H9 (cell line): ENCODE measurements around the gene DEUP1. TPM values are rescaled to one million over a fixed set of nuclear protein-coding genes. Genes with fewer than 3 reads are reported as not detected.

ENCODE experiments used
- DNase-seq: peaks from one replicate; pipeline ENCODE4 v3.0.0-alpha.2; 2017
- H2AFZ ChIP-seq: one replicate; pipeline ENCODE4 v1.6.1; 2013; ENCODE audit warnings: mild to moderate bottlenecking, low read length, control low read depth, moderate library complexity
- H2AK5ac ChIP-seq: 2 replicates; pipeline ENCODE4 v1.6.1; 2013; ENCODE audit warnings: low read length, control low read depth, mixed read lengths; ENCODE audit not compliant: insufficient read length
- H2BK120ac ChIP-seq: one replicate; pipeline ENCODE4 v1.6.1; 2013; ENCODE audit warnings: low read depth, mild to moderate bottlenecking, low read length, control low read depth, inconsistent platforms; ENCODE audit not compliant: poor library complexity, severe bottlenecking
- H2BK12ac ChIP-seq: 2 replicates; pipeline ENCODE4 v1.6.1; 2013; ENCODE audit warnings: low read length, control low read depth, mixed read lengths, low read depth; ENCODE audit not compliant: insufficient read length
- H2BK15ac ChIP-seq: 2 replicates; pipeline ENCODE4 v1.6.1; 2013; ENCODE audit warnings: low read depth, low read length, control low read depth
- H2BK20ac ChIP-seq: one replicate; pipeline ENCODE4 v1.6.1; 2013; ENCODE audit warnings: low read depth, mild to moderate bottlenecking, low read length, control low read depth, inconsistent platforms; ENCODE audit not compliant: poor library complexity, severe bottlenecking
- H2BK5ac ChIP-seq: 2 replicates; pipeline ENCODE4 v1.6.1; 2013; ENCODE audit warnings: low read length, control low read depth, mixed read lengths; ENCODE audit not compliant: insufficient read length
- H3K14ac ChIP-seq: 2 replicates; pipeline ENCODE4 v1.6.1; 2013; ENCODE audit warnings: low read length, control low read depth; ENCODE audit not compliant: insufficient read depth
- H3K18ac ChIP-seq: 2 replicates; pipeline ENCODE4 v1.6.1; 2013; ENCODE audit warnings: low read depth, mild to moderate bottlenecking, mixed read lengths, low read length, control low read depth; ENCODE audit not compliant: insufficient read length
- H3K23ac ChIP-seq: 2 replicates; pipeline ENCODE4 v1.6.1; 2013; ENCODE audit warnings: low read length, control low read depth, mixed read lengths, low read depth; ENCODE audit not compliant: insufficient read length
- H3K23me2 ChIP-seq: 2 replicates; pipeline ENCODE4 v1.6.1; 2013; ENCODE audit warnings: low read depth, mild to moderate bottlenecking, mixed read lengths, low read length, control low read depth; ENCODE audit not compliant: insufficient read length, poor library complexity, severe bottlenecking
- H3K27ac ChIP-seq: 2 replicates; pipeline ENCODE4 v1.5.1; 2013; ENCODE audit warnings: low read length, control low read depth, mixed read lengths, low read depth; ENCODE audit not compliant: insufficient read length
- H3K27me3 ChIP-seq: 2 replicates; pipeline ENCODE4 v1.6.1; 2013; ENCODE audit warnings: low read length, control low read depth, inconsistent platforms; ENCODE audit not compliant: insufficient read depth
- H3K4ac ChIP-seq: 2 replicates; pipeline ENCODE4 v1.6.1; 2013; ENCODE audit warnings: low read depth, mild to moderate bottlenecking, control low read depth, inconsistent platforms, low read length, moderate library complexity
- H3K4me1 ChIP-seq: 2 replicates; pipeline ENCODE4 v1.6.1; 2013; ENCODE audit warnings: low read length, control low read depth, inconsistent platforms; ENCODE audit not compliant: insufficient read depth
- H3K4me2 ChIP-seq: 2 replicates; pipeline ENCODE4 v1.6.1; 2013; ENCODE audit warnings: low read length, control low read depth, mixed read lengths; ENCODE audit not compliant: insufficient read length, insufficient read depth
- H3K56ac ChIP-seq: 2 replicates; pipeline ENCODE4 v1.6.1; 2013; ENCODE audit warnings: low read depth, mild to moderate bottlenecking, mixed read lengths, low read length, control low read depth; ENCODE audit not compliant: insufficient read length
- H3K79me1 ChIP-seq: 2 replicates; pipeline ENCODE4 v1.6.1; 2013; ENCODE audit warnings: low read depth, mild to moderate bottlenecking, moderate library complexity, low read length, control low read depth, inconsistent platforms; ENCODE audit not compliant: insufficient read depth, poor library complexity, severe bottlenecking
- H3K79me2 ChIP-seq: 2 replicates; pipeline ENCODE4 v1.6.1; 2013; ENCODE audit warnings: low read length, control low read depth, inconsistent platforms; ENCODE audit not compliant: insufficient read depth
- H3K9ac ChIP-seq: 2 replicates; pipeline ENCODE4 v1.6.1; 2013; ENCODE audit warnings: low read length, control low read depth, mixed read lengths; ENCODE audit not compliant: insufficient read length; ENCODE audit errors: extremely low read depth
- H3K9me3 ChIP-seq: one replicate; pipeline ENCODE4 v1.6.1; 2013; ENCODE audit warnings: low read depth, low read length, inconsistent platforms; ENCODE audit not compliant: control insufficient read depth
- H3T11ph ChIP-seq: one replicate; pipeline ENCODE4 v1.6.1; 2013; ENCODE audit warnings: mild to moderate bottlenecking, low read length, control low read depth, inconsistent platforms
- H4K20me1 ChIP-seq: one replicate; pipeline ENCODE4 v1.6.1; 2013; ENCODE audit not compliant: control insufficient read depth, insufficient read length, insufficient read depth
- H4K5ac ChIP-seq: 2 replicates; pipeline ENCODE4 v1.6.1; 2013; ENCODE audit warnings: low read depth, mild to moderate bottlenecking, mixed read lengths, low read length, control low read depth; ENCODE audit not compliant: insufficient read length
- H4K8ac ChIP-seq: replicated peaks from 2 replicates; pipeline ENCODE4 v1.6.1; 2013; ENCODE audit warnings: low read length, control low read depth, mixed read lengths, low read depth; ENCODE audit not compliant: insufficient read length
- H4K91ac ChIP-seq: 2 replicates; pipeline ENCODE4 v1.6.1; 2013; ENCODE audit warnings: low read depth, mild to moderate bottlenecking, moderate library complexity, mixed read lengths, low read length, control low read depth; ENCODE audit not compliant: insufficient read length
- H3K27ac Mint-ChIP-seq, 3 experiments: 2 replicates in 2 of 3; 3 replicates in 1 of 3; pipeline ENCODE4 v1.8.0; 2020 to 2021; ENCODE audit warnings: mixed read lengths in 3 of 3, mild to moderate bottlenecking in 1 of 3, moderate library complexity in 1 of 3
- H3K27me3 Mint-ChIP-seq: 2 replicates; pipeline ENCODE4 v1.8.0; 2021; ENCODE audit warnings: low read depth, mild to moderate bottlenecking, moderate library complexity, mixed read lengths
- H3K36me3 Mint-ChIP-seq, 3 experiments: 2 replicates in 2 of 3; 3 replicates in 1 of 3; pipeline ENCODE4 v1.8.0; 2020 to 2021; ENCODE audit warnings: low read depth in 3 of 3, mixed read lengths in 3 of 3; ENCODE audit not compliant: insufficient read depth in 1 of 3
- H3K4me1 Mint-ChIP-seq, 2 experiments: 2 replicates each; pipeline ENCODE4 v1.8.0; 2020; ENCODE audit warnings: mixed read lengths in 2 of 2
- H3K4me3 Mint-ChIP-seq, 2 experiments: 2 replicates in 1 of 2; 3 replicates in 1 of 2; pipeline ENCODE4 v1.8.0; 2020 to 2021; ENCODE audit warnings: mild to moderate bottlenecking in 2 of 2, mixed read lengths in 2 of 2, moderate library complexity in 1 of 2
- H3K9me3 Mint-ChIP-seq, 2 experiments: 2 replicates in 1 of 2; 3 replicates in 1 of 2; pipeline ENCODE4 v1.8.0; 2020; ENCODE audit warnings: mild to moderate bottlenecking in 2 of 2, mixed read lengths in 2 of 2, moderate library complexity in 1 of 2
- WGBS: extraction: QIAGEN DNeasy Blood & Tissue Kit; methylation state at CpG from one replicate; pipeline ENCODE4 v1.1.7; 2013; ENCODE audit warnings: missing lambda C conversion rate, low lambda C conversion rate, mixed read lengths; ENCODE audit not compliant: insufficient read length; ENCODE audit errors: extremely low coverage; 5-methylcytosine and 5-hydroxymethylcytosine counted together
- total RNA-seq: library from RNA; stranded (reverse); gene quantifications from 2 replicates; pipeline ENCODE4 v1.2.1, GENCODE V29; 2021
- TF ChIP-seq, protein P1 (sequence below): fragments of 200-600 bp; sonication (generic); conservative IDR thresholded peaks from 3 replicates; pipeline ENCODE4 v1.8.0; 2021; ENCODE audit warnings: antibody characterized with exemption, mild to moderate bottlenecking

The DEUP1 gene
- total RNA-seq, 1 experiment from 2014 or later, result 0.22 TPM

DNA sequence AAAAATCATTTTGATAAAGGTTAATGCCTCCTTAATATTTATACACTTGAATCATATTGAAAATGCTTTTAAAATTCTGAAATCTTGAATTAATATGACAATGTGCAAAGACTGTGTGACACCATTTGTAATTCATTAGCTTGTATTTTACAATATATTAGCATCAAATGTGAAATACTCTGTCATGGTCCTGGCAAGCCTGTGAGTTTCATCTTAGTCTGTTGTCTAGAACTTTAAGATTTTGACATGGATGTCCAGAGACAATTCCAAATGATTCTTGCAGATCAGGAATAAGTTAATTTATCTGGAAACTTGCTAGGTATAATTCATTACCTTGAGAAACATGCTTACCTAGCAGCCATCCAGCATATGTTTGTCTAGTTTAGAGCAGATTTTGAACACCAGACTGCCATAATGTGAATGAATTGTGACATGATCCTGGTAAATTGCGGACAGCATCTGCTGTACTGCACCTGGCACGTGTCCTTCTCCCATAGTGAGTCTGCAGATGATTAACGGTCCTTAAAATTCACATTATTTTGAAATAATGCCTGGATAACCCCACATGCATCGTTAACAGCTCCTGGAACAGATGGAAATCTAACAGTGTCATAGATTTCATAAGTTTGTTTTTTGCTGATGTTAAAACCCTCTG is 34.5 kb upstream of the DEUP1 start:
- Mint-ChIP-seq H3K9me3 (no peaks in the 10 kb centered on the region), H3K36me3 (no peaks in the 10 kb centered on the region), H3K4me3 (no peak overlapping the region), H3K27ac (no peak overlapping the region), H3K4me1 (peaks cover 10 to 14% of the 10 kb centered on the region in 2 experiments), H3K27me3 (no peaks in the 10 kb centered on the region)
- DNase-seq, result no peak
- Histone ChIP-seq H3K14ac (no peak overlapping the region), H3K9ac (no peak overlapping the region), H3K56ac (no peak overlapping the region), H3K79me2 (no peaks in the 10 kb centered on the region), H2AK5ac (no peak overlapping the region), H2BK15ac (no peak overlapping the region), H3K4me1 (no peaks in the 10 kb centered on the region), H2BK12ac (no peak overlapping the region), H2BK20ac (no peak overlapping the region), H3K9me3 (no peaks in the 10 kb centered on the region), H3K23ac (no peak overlapping the region), H3K4ac (no peak overlapping the region), H4K20me1 (no peaks in the 10 kb centered on the region), H3K18ac (no peak overlapping the region), H4K8ac (no peak overlapping the region), H2BK120ac (no peak overlapping the region), H4K5ac (no peak overlapping the region), H4K91ac (no peak overlapping the region), H3K23me2 (no peaks in the 10 kb centered on the region), H2AFZ (no peak overlapping the region), H3K79me1 (no peaks in the 10 kb centered on the region), H3T11ph (no peak overlapping the region), H3K4me2 (no peak overlapping the region), H2BK5ac (no peak overlapping the region), H3K27me3 (no peaks in the 10 kb centered on the region), H3K27ac (no peak overlapping the region)
- TF ChIP-seq, protein P1, sequence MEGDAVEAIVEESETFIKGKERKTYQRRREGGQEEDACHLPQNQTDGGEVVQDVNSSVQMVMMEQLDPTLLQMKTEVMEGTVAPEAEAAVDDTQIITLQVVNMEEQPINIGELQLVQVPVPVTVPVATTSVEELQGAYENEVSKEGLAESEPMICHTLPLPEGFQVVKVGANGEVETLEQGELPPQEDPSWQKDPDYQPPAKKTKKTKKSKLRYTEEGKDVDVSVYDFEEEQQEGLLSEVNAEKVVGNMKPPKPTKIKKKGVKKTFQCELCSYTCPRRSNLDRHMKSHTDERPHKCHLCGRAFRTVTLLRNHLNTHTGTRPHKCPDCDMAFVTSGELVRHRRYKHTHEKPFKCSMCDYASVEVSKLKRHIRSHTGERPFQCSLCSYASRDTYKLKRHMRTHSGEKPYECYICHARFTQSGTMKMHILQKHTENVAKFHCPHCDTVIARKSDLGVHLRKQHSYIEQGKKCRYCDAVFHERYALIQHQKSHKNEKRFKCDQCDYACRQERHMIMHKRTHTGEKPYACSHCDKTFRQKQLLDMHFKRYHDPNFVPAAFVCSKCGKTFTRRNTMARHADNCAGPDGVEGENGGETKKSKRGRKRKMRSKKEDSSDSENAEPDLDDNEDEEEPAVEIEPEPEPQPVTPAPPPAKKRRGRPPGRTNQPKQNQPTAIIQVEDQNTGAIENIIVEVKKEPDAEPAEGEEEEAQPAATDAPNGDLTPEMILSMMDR, result no peak
- WGBS, result no CpG with 5 or more reads among the region's 4 CpGs
